PFSK-1 (cell line): ENCODE data around the gene KLF13.

ENCODE experiments used
- FOXP2 ChIP-seq: optimal IDR thresholded peaks from 2 replicates; pipeline ENCODE3; 2011; ENCODE audit warnings: borderline replicate concordance, control low read depth, inconsistent platforms; ENCODE audit not compliant: insufficient read depth; ENCODE audit errors: extremely low read length, extremely low read depth
- POLR2AphosphoS5 ChIP-seq: IDR thresholded peaks from 2 replicates; pipeline ENCODE4 v1.6.1; 2012; ENCODE audit warnings: low read depth, mild to moderate bottlenecking, control low read depth, low read length, moderate library complexity
- SIN3A ChIP-seq: IDR thresholded peaks from 2 replicates; pipeline ENCODE4 v1.6.1; 2012; ENCODE audit warnings: mild to moderate bottlenecking, low read length, moderate library complexity, borderline replicate concordance; ENCODE audit not compliant: insufficient read depth
- TAF1 ChIP-seq: IDR thresholded peaks from 2 replicates; pipeline ENCODE4 v1.6.1; 2012; ENCODE audit warnings: low read length, control low read depth, borderline replicate concordance; ENCODE audit not compliant: insufficient read depth
- TF ChIP-seq, protein P1 (sequence below), 2 experiments: IDR thresholded peaks; 2 replicates each; pipeline versions ENCODE4 v1.6.1 to v1.8.0; 2011 to 2012; ENCODE audit warnings: low read depth in 2 of 2, low read length in 2 of 2, control low read depth in 1 of 2, inconsistent platforms in 1 of 2, mild to moderate bottlenecking in 1 of 2, moderate library complexity in 1 of 2; ENCODE audit not compliant: insufficient read depth in 1 of 2

KLF13 gene

DNA sequence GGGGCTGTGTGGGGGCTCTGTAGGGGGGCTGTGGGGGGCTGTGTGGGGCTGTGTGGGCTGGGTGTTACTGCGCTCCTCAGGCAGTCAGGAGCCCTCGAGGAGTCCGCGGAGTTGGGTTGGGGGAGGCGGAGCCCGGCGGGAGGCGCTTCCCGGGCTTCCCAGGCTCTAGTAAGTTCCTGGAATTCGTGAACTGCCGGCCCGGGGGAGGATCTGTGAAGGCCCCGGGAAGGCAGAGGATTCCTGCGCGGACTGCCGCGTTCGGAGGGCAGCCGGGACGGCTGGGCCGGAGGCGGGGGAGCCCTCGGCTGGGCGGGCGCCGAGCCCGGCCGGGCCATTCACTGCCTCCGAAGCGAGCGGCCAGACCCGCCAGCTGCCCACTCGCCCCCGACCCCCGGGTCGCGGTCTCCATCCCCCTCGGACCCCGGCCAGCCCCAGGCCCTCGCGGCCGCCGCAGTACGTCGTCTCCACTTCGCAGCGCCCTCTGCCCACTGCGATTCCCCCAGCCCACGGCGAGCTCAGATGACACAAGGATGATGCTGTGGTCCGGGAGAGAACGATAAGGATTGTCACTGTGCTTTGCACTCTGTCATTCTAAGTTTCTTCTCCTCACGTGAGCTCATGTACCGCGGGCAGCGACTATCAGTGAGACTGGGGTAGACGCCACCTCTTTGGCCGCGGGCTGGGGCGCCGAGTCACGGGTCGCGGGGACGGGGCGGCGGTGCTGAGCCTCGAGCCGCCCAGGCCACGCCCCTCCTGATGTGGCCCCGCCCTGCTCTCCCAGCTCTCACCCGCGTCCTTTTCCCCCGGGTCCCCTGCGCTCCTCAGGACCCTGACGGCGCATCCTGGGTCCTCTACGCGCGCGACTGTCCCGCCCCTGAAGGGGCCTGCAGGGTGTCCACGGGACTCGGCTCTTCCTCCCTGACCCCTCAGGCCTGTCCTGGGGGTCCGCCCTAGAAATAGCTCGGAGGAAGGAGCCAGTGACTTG lies 65.3 kb downstream of the KLF13 start:
- TF ChIP-seq SIN3A, result no peak
- TF ChIP-seq TAF1, result no peak
- TF ChIP-seq, protein P1, sequence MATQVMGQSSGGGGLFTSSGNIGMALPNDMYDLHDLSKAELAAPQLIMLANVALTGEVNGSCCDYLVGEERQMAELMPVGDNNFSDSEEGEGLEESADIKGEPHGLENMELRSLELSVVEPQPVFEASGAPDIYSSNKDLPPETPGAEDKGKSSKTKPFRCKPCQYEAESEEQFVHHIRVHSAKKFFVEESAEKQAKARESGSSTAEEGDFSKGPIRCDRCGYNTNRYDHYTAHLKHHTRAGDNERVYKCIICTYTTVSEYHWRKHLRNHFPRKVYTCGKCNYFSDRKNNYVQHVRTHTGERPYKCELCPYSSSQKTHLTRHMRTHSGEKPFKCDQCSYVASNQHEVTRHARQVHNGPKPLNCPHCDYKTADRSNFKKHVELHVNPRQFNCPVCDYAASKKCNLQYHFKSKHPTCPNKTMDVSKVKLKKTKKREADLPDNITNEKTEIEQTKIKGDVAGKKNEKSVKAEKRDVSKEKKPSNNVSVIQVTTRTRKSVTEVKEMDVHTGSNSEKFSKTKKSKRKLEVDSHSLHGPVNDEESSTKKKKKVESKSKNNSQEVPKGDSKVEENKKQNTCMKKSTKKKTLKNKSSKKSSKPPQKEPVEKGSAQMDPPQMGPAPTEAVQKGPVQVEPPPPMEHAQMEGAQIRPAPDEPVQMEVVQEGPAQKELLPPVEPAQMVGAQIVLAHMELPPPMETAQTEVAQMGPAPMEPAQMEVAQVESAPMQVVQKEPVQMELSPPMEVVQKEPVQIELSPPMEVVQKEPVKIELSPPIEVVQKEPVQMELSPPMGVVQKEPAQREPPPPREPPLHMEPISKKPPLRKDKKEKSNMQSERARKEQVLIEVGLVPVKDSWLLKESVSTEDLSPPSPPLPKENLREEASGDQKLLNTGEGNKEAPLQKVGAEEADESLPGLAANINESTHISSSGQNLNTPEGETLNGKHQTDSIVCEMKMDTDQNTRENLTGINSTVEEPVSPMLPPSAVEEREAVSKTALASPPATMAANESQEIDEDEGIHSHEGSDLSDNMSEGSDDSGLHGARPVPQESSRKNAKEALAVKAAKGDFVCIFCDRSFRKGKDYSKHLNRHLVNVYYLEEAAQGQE (IDR thresholded peaks at IDR 0.05; ENCODE audit: insufficient read depth in 1 of 2, low read depth in 2 of 2, low read length in 2 of 2), result no peak
- TF ChIP-seq FOXP2, result no peak
- TF ChIP-seq POLR2AphosphoS5, result no peak

DNA sequence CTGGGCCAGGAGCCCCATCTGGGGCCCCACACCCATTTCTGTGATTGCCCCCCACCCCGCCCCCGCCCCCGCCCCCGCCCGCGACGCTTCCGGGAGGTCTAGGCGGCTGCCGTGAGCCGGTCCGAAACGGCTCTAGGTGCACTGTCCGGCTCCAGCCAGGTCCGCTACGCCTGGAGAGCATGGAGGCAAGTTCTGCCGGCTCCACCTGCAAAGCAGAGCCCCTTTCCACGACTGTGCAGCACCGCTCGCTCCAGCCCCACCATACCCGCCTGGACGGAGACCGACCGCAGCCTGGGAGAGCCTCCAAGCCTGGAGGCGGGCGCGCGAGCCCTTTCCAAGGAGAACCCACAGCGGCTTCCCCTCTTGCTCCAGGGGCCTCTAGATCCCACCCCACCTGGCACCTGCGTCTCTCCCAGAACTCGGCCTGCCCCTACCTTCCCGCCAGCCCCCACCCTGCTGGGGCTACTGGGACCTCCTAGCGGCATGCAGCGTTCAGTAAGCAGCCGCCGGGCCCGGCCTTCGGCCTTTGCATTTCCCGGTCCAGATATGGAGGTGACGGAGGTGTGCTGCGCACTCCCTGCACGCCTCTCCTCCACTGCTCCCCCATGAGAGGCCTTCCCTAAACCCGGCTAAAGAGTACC lies 66.2 kb downstream of the KLF13 start:
- TF ChIP-seq TAF1, result no peak
- TF ChIP-seq POLR2AphosphoS5, result no peak
- TF ChIP-seq FOXP2, result no peak
- TF ChIP-seq SIN3A, result no peak
- TF ChIP-seq, protein P1 (IDR thresholded peaks at IDR 0.05; ENCODE audit: insufficient read depth in 1 of 2, low read depth in 2 of 2, low read length in 2 of 2), result no peak

DNA sequence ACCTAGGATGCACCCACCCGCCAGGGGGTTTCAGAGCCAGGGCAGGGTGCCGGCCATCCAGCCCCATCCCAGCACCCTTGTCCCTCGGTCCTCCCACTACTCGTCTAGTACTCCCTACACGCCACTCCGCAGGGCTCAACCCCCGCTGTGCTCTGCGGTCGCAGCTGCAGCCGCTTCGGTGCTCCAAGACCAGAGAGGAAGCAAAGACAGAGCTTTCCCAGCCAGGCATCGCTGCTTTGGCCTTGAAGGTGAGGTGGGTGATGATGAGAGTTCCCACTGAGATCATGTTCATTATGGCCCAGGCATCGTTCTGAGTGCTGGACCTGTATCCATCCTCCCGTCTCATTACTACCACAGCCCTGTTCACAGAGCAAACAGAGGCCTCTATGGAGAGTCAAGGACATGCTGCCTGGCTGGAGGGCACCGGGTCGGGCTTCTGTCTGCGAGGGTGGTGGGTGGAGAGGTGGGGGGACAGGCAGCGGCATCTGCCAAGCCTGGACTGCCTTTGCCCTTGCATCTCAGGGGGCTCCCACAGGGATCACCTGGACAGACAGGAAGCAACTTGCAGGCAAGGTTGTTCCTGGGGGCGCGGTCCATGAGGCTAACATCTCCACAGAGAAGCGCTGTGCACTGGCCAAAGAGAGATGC lies 66.9 kb downstream of the KLF13 start:
- TF ChIP-seq TAF1, result no peak
- no peak for TF ChIP-seq POLR2AphosphoS5
- no peak for TF ChIP-seq FOXP2
- TF ChIP-seq, protein P1 (IDR thresholded peaks at IDR 0.05; ENCODE audit: insufficient read depth in 1 of 2, low read depth in 2 of 2, low read length in 2 of 2), result no peak
- no peak for TF ChIP-seq SIN3A

DNA sequence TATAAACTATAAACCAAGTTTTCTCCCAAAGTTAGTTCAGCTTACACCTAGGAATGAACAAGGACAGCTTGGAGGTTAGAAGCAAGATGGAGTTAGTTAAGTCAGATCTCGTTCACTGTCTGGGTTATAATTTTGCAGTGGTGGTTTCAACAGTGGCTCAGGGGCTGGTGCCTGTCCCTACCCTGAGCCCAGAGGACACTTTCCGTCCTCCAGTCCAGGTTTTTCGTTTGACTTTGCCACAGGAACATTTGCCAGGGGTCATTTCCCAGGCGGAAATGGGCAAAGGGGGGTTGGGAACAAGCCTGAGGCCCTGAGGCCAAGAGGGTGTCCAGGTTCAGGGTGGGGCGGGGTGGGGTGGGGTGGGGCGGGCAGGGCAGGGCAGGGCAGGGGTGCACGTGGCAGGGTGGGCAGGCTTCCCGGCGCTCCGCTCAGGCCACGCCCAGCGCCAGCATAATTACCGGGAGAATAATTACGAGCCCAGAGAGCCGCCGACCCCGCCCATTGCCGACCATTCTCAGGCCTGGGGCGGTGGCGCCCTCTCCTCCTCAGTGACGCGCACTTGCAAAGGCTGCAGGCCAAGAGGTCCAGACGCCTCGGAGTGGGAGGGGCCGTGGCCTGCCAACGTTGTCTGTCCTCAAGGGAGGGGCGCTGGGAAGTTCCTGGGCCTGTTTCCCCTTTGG lies 70.4 kb downstream of the KLF13 start:
- TF ChIP-seq SIN3A (no peak), POLR2AphosphoS5 (no peak), TAF1 (no peak), FOXP2 (no peak)
- TF ChIP-seq, protein P1 (IDR thresholded peaks at IDR 0.05; ENCODE audit: insufficient read depth in 1 of 2, low read depth in 2 of 2, low read length in 2 of 2), result no peak
